ENCODE results near the gene PRMT9.

The PRMT9 gene

GRCh38 chr4:147607471-147607870, 76.5 kb downstream of the PRMT9 start (continued):
- no peak for TF ChIP-seq PATZ1 (tag by site-specific recombination; IDR thresholded peaks at IDR 0.05)
- TF ChIP-seq SCRT1 (tag by site-specific recombination; IDR thresholded peaks at IDR 0.05; ENCODE audit: borderline replicate concordance): no peak
- TF ChIP-seq ZFP3 (tag by site-specific recombination; IDR thresholded peaks at IDR 0.05; ENCODE audit: low read depth): no peak
- TF ChIP-seq ZNF701 (tag by site-specific recombination; IDR thresholded peaks at IDR 0.05): no peak
- no peak for TF ChIP-seq ZNF37A (tag by site-specific recombination; IDR thresholded peaks at IDR 0.05)
- no peak for TF ChIP-seq HOXA7 (CRISPR knock-in tag; IDR thresholded peaks at IDR 0.05; ENCODE audit: borderline replicate concordance)

GRCh38 chr4:147605499-147605898, 78.5 kb downstream of the PRMT9 start:
- H3K4me1 ChIP-seq (ENCODE audit: control insufficient read depth, insufficient read depth, low read length): no peaks in the 10 kb centered on the region
- POLR2A ChIA-PET: no interaction called here
- no peaks in the 10 kb centered on the region for H3K9me3 ChIP-seq (ENCODE audit: control insufficient read depth, insufficient read depth, low read depth, low read length)
- H3K27ac ChIP-seq (ENCODE audit: extremely low read depth, low read depth, low read length): no peak overlapping the region
- CTCF ChIA-PET: no interaction called here
- no peak overlapping the region for H3K4me3 ChIP-seq (ENCODE audit: low read depth, low read length)
- H3K36me3 ChIP-seq (ENCODE audit: control insufficient read depth in 2 of 2, insufficient read depth in 1 of 2, low read length in 2 of 2): no peaks in the 10 kb centered on the region
- no peak for TF ChIP-seq ZBTB48 (tag by site-specific recombination; IDR thresholded peaks at IDR 0.05)

DNA sequence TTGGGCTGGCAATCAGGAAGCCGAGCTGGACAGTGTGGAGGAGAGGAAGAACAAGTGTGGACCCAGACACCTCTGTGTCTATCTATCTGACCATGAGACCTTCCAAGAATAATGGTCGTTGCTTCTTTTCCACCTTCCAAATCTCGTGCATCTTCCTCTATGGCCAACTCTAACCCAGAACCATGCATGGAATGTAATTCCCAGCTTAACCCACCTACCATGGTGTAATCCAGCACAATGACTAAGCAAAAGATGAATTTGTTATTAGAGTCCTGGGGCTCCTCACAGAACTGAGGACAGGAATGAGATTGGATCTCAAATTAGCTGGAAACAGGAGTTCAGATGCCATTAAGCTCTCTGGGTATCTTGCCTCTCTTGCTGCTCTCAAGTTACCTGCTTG, 84.2 kb downstream of the PRMT9 start:
- no peaks in the 10 kb centered on the region for H3K4me1 ChIP-seq (ENCODE audit: control insufficient read depth, insufficient read depth, low read length)
- ChIA-PET POLR2A (interaction anchor here (1.5 to 2.1 kb wide), 2 partner anchors 18 to 84 kb away, joined by 4 to 11 read pairs; partner anchors contain the start of genes PRMT9 and TMEM184C), CTCF (interaction anchor here (0.8 to 1.3 kb wide), 3 partner anchors 15 to 267 kb away, joined by 3 to 4 read pairs (median 3); no protein-coding TSS in a partner anchor)
- H3K36me3 ChIP-seq (ENCODE audit: control insufficient read depth in 2 of 2, insufficient read depth in 1 of 2, low read length in 2 of 2): no peaks in the 10 kb centered on the region
- no peak overlapping the region for H3K27ac ChIP-seq (ENCODE audit: extremely low read depth, low read depth, low read length)
- H3K4me3 ChIP-seq (ENCODE audit: low read depth, low read length): no peak overlapping the region
- TF ChIP-seq ZNF423 (tag by site-specific recombination; IDR thresholded peaks at IDR 0.05): no peak
- no peak for TF ChIP-seq ZNF335 (tag by site-specific recombination; conservative IDR thresholded peaks at IDR 0.05)
- no peak for TF ChIP-seq ZBTB49 (tag by site-specific recombination; IDR thresholded peaks at IDR 0.05; ENCODE audit: low read depth)
- TF ChIP-seq SCRT1 (tag by site-specific recombination; IDR thresholded peaks at IDR 0.05; ENCODE audit: borderline replicate concordance): no peak
- no peak for TF ChIP-seq ZNF677 (tag by site-specific recombination; IDR thresholded peaks at IDR 0.05)
- no peak for TF ChIP-seq PATZ1 (tag by site-specific recombination; IDR thresholded peaks at IDR 0.05)
- TF ChIP-seq ZBTB21 (tag by site-specific recombination; IDR thresholded peaks at IDR 0.05): no peak
- TF ChIP-seq HOXA7 (CRISPR knock-in tag; IDR thresholded peaks at IDR 0.05; ENCODE audit: borderline replicate concordance): no peak
- TF ChIP-seq ZNF121 (tag by site-specific recombination; IDR thresholded peaks at IDR 0.05): no peak
- no peak for TF ChIP-seq ZNF521 (tag by site-specific recombination; IDR thresholded peaks at IDR 0.05)
- TF ChIP-seq KLF10 (tag by site-specific recombination; IDR thresholded peaks at IDR 0.05): no peak
- TF ChIP-seq, protein P1, sequence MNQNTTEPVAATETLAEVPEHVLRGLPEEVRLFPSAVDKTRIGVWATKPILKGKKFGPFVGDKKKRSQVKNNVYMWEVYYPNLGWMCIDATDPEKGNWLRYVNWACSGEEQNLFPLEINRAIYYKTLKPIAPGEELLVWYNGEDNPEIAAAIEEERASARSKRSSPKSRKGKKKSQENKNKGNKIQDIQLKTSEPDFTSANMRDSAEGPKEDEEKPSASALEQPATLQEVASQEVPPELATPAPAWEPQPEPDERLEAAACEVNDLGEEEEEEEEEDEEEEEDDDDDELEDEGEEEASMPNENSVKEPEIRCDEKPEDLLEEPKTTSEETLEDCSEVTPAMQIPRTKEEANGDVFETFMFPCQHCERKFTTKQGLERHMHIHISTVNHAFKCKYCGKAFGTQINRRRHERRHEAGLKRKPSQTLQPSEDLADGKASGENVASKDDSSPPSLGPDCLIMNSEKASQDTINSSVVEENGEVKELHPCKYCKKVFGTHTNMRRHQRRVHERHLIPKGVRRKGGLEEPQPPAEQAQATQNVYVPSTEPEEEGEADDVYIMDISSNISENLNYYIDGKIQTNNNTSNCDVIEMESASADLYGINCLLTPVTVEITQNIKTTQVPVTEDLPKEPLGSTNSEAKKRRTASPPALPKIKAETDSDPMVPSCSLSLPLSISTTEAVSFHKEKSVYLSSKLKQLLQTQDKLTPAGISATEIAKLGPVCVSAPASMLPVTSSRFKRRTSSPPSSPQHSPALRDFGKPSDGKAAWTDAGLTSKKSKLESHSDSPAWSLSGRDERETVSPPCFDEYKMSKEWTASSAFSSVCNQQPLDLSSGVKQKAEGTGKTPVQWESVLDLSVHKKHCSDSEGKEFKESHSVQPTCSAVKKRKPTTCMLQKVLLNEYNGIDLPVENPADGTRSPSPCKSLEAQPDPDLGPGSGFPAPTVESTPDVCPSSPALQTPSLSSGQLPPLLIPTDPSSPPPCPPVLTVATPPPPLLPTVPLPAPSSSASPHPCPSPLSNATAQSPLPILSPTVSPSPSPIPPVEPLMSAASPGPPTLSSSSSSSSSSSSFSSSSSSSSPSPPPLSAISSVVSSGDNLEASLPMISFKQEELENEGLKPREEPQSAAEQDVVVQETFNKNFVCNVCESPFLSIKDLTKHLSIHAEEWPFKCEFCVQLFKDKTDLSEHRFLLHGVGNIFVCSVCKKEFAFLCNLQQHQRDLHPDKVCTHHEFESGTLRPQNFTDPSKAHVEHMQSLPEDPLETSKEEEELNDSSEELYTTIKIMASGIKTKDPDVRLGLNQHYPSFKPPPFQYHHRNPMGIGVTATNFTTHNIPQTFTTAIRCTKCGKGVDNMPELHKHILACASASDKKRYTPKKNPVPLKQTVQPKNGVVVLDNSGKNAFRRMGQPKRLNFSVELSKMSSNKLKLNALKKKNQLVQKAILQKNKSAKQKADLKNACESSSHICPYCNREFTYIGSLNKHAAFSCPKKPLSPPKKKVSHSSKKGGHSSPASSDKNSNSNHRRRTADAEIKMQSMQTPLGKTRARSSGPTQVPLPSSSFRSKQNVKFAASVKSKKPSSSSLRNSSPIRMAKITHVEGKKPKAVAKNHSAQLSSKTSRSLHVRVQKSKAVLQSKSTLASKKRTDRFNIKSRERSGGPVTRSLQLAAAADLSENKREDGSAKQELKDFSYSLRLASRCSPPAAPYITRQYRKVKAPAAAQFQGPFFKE (tag by site-specific recombination; IDR thresholded peaks at IDR 0.05; ENCODE audit: borderline replicate concordance): no peak
- TF ChIP-seq ZNF169 (tag by site-specific recombination; IDR thresholded peaks at IDR 0.05): no peak
- no peaks in the 10 kb centered on the region for H3K9me3 ChIP-seq (ENCODE audit: control insufficient read depth, insufficient read depth, low read depth, low read length)
